GM12872 (cell line): ENCODE data around the gene NTRK1.

Experiments used
- CTCF ChIP-seq: IDR thresholded peaks from 3 replicates; pipeline ENCODE4 v1.5.1; 2011; ENCODE audit warnings: low read depth, mild to moderate bottlenecking, low read length, moderate library complexity; ENCODE audit not compliant: insufficient read depth

NTRK1 gene

DNA sequence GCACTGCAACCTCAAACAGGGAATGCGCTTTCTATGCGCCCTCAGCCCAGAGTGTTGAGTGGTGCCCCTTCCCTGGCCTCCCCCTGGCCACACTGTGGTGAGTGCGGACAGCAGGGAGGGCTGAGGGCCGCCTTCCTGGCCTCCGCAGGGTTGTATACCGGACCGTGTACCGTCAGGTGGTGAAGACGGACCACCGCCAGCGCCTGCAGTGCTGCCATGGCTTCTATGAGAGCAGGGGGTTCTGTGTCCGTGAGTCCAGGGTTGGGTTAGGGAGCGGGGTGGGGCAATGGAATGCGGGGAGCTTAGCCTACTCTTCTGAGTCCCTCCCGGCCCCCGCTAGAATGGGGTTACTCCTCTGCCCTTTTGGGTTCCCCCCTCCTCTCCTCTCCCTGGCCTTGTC lies 44.5 kb downstream of the NTRK1 start:
- no peak for TF ChIP-seq CTCF

GRCh38 chr1:156905651-156906050 lies 45.0 kb downstream of the NTRK1 start:
- TF ChIP-seq CTCF, result no peak

GRCh38 chr1:156906206-156906906 lies 45.7 kb downstream of the NTRK1 start:
- TF ChIP-seq CTCF, result no peak

DNA sequence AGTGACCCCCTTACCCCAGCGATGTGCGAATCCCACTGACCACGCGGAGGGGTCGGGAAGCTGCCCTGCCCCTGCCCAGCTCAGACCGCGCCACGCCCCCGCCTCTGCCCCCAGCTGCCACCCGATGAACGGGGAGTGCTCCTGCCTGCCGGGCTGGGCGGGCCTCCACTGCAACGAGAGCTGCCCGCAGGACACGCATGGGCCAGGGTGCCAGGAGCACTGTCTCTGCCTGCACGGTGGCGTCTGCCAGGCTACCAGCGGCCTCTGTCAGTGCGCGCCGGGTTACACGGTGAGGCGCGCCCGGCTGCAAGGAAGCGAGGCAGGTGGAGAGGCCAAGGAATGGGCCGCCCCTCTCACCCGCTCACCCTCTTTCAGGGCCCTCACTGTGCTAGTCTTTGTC lies 47.9 kb downstream of the NTRK1 start:
- no peak for TF ChIP-seq CTCF

DNA sequence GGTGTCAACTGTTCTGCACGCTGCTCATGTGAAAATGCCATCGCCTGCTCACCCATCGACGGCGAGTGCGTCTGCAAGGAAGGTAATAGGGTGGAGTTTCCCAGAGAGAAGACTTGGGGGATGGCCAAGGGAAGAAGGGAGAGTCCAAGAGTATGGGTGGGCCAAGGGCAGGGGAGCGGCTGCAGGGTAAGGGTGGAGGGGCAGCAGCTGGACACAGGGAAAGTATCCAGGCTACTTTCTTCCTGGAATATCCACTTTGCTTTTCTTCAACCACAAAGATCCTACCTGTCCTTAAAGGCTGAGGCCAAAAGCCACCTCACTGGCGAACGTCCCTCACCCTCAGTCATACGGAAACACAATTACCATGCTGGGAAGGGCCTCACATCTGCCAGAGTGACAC lies 48.3 kb downstream of the NTRK1 start:
- TF ChIP-seq CTCF, result no peak

GRCh38 chr1:156909671-156910070 lies 49.0 kb downstream of the NTRK1 start:
- TF ChIP-seq CTCF, result no peak

GRCh38 chr1:156910309-156910782 lies 49.7 kb downstream of the NTRK1 start:
- peak; percentile 88 for TF ChIP-seq CTCF
